Stromal cell of bone marrow (primary cell): ENCODE measurements around the gene RAPGEF4.

Source experiments
- DNase-seq: peaks from one replicate; pipeline ENCODE4 v3.0.0-alpha.2; 2012; ENCODE audit warnings: low read depth

RAPGEF4 gene

GRCh38 chr2:172908275-172908674 lies 172.6 kb downstream of the RAPGEF4 start:
- no peak for DNase-seq

- DNase-seq, result no peak
Measured at GRCh38 chr2:172909454-172909853, 173.8 kb downstream of the RAPGEF4 start.

GRCh38 chr2:172912266-172912665 lies 176.6 kb downstream of the RAPGEF4 start:
- no peak for DNase-seq

GRCh38 chr2:172914341-172915008 lies 178.8 kb downstream of the RAPGEF4 start:
- no peak for DNase-seq

- no peak for DNase-seq
Measured at GRCh38 chr2:172917716-172918115, 182.1 kb downstream of the RAPGEF4 start.

GRCh38 chr2:172919732-172920131 lies 184.1 kb downstream of the RAPGEF4 start:
- no peak for DNase-seq

GRCh38 chr2:172921532-172922236 lies 186.0 kb downstream of the RAPGEF4 start:
- no peak for DNase-seq

GRCh38 chr2:172922306-172922705 lies 186.7 kb downstream of the RAPGEF4 start:
- DNase-seq, result no peak

GRCh38 chr2:172922815-172923214 lies 187.2 kb downstream of the RAPGEF4 start:
- DNase-seq, result no peak

GRCh38 chr2:172924097-172924660 lies 188.5 kb downstream of the RAPGEF4 start:
- no peak for DNase-seq

- no peak for DNase-seq
Measured at GRCh38 chr2:172925600-172925999, 190.0 kb downstream of the RAPGEF4 start.

GRCh38 chr2:172926785-172927640 lies 191.4 kb downstream of the RAPGEF4 start:
- no peak for DNase-seq

GRCh38 chr2:172927641-172928357 lies 192.2 kb downstream of the RAPGEF4 start:
- DNase-seq, result peak; percentile 75

GRCh38 chr2:172928756-172929155 lies 193.1 kb downstream of the RAPGEF4 start:
- DNase-seq, result peak; percentile 38

GRCh38 chr2:172929644-172930043 lies 194.0 kb downstream of the RAPGEF4 start:
- DNase-seq, result no peak

GRCh38 chr2:172930871-172931255 lies 195.2 kb downstream of the RAPGEF4 start:
- DNase-seq, result no peak

- DNase-seq, result no peak
Measured at GRCh38 chr2:172931256-172931894, 195.7 kb downstream of the RAPGEF4 start.

- peak; percentile 49 for DNase-seq
Measured at GRCh38 chr2:172931918-172932520, 196.4 kb downstream of the RAPGEF4 start.

GRCh38 chr2:172937884-172938712 lies 202.5 kb downstream of the RAPGEF4 start:
- no peak for DNase-seq
